Measurements from ENCODE around the gene TRIM47. TPM values are rescaled to one million over a fixed set of nuclear protein-coding genes. Genes with fewer than 3 reads are reported as not detected.
"Not testable (repeated sequence)": the region's sequence is repeated elsewhere in the genome, so short reads cannot be mapped to it uniquely, and the experiment has no call there.

TRIM47 gene
- total RNA-seq, 1 experiment from 2014 or later, result 12.9 TPM

GRCh38 chr17:75870228-75870627 is 8.2 kb downstream of the TRIM47 start:
- not testable (repeated sequence) for DNase-seq (ENCODE audit: low spot score)

- peak; percentile 85 for DNase-seq (ENCODE audit: low spot score)
Observed at GRCh38 chr17:75869282-75870141, 8.9 kb downstream of the TRIM47 start.

- DNase-seq (ENCODE audit: low spot score), result not testable (repeated sequence)
Observed at GRCh38 chr17:75868730-75869281, 9.6 kb downstream of the TRIM47 start.

GRCh38 chr17:75865404-75866188 is 12.8 kb downstream of the TRIM47 start:
- DNase-seq (ENCODE audit: low spot score), result not testable (repeated sequence)

- not testable (repeated sequence) for DNase-seq (ENCODE audit: low spot score)
Observed at GRCh38 chr17:75864887-75865286, 13.5 kb downstream of the TRIM47 start.

GRCh38 chr17:75864448-75864871 is 13.9 kb downstream of the TRIM47 start:
- DNase-seq (ENCODE audit: low spot score), result peak; percentile 95

GRCh38 chr17:75861927-75862317 is 16.5 kb downstream of the TRIM47 start:
- no peak for DNase-seq (ENCODE audit: low spot score)

- not testable (repeated sequence) for DNase-seq (ENCODE audit: low spot score)
Observed at GRCh38 chr17:75859358-75859757, 19.0 kb downstream of the TRIM47 start.

GRCh38 chr17:75856062-75856756 is 22.2 kb downstream of the TRIM47 start:
- no peak for DNase-seq (ENCODE audit: low spot score)

GRCh38 chr17:75855310-75856061 is 22.9 kb downstream of the TRIM47 start, which contains the start of gene WBP2:
Gene WBP2 (minus strand): TSS chr17:75855335. CDS start chr17:75855297, 38 bp downstream.
- peak; percentile 100 for DNase-seq (ENCODE audit: low spot score)

- DNase-seq (ENCODE audit: low spot score), result no peak
Observed at GRCh38 chr17:75854881-75855309, 23.5 kb downstream of the TRIM47 start.

GRCh38 chr17:75854101-75854748 is 24.2 kb downstream of the TRIM47 start:
- no peak for DNase-seq (ENCODE audit: low spot score)

- DNase-seq (ENCODE audit: low spot score), result no peak
Observed at GRCh38 chr17:75853433-75853832, 24.9 kb downstream of the TRIM47 start.

GRCh38 chr17:75851693-75851991 is 26.7 kb downstream of the TRIM47 start:
- DNase-seq (ENCODE audit: low spot score), result not testable (repeated sequence)

- no peak for DNase-seq (ENCODE audit: low spot score)
Observed at GRCh38 chr17:75850928-75851692, 27.3 kb downstream of the TRIM47 start.

GRCh38 chr17:75849724-75850123 is 28.7 kb downstream of the TRIM47 start:
- DNase-seq (ENCODE audit: low spot score), result no peak

- DNase-seq (ENCODE audit: low spot score), result no peak
Observed at GRCh38 chr17:75849279-75849646, 29.1 kb downstream of the TRIM47 start.

GRCh38 chr17:75848523-75849278 is 29.7 kb downstream of the TRIM47 start:
- no peak for DNase-seq (ENCODE audit: low spot score)

Data from H4 (cell line).